ENCODE results near the gene STPG2. TPM values are rescaled to one million over a fixed set of nuclear protein-coding genes. Genes with fewer than 3 reads are reported as not detected.

STPG2 gene
- total RNA-seq, 1 experiment from 2014 or later, result not detected

GRCh38 chr4:98093662-98094061 is 49.6 kb downstream of the STPG2 start:
- DNase-seq (ENCODE audit: low spot score), result no peak

DNA sequence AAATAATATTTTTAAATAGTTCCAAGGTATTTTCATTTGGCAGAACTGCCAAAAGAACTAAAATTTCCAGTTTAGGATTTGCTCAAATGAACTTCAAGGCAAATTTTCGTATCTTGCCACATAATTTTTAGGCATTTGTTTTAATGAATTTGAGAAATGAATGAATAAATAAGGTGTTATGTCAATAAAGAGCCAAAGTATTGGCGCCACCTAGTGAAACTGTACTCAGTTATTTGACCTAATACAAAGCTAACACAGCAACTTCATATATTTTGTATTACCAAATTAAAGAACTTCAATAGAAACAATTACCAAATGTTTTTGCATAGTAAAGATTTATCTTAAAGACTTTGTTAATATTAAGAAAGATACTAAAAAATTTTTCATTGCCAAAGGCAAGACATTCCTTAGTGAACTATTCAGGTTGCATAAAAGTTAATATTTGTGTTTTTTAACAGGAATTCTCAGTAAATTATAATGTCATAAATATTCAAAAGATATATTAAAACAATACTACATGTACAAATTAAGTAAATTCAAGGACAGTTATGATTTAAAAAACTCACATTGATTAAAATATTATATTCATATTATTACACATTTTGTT is 50.3 kb downstream of the STPG2 start:
- peak; percentile 41 for DNase-seq (ENCODE audit: low spot score)

- DNase-seq (ENCODE audit: low spot score), result no peak
These were observed 61.3 kb downstream of the STPG2 start for GRCh38 chr4:98081936-98082335.

- no peak for DNase-seq (ENCODE audit: low spot score)
These were observed 74.8 kb downstream of the STPG2 start for GRCh38 chr4:98068495-98068894.

- DNase-seq (ENCODE audit: low spot score), result no peak
These were observed 87.3 kb downstream of the STPG2 start for GRCh38 chr4:98055800-98056501.

GRCh38 chr4:98046665-98047064 is 96.6 kb downstream of the STPG2 start:
- peak; percentile 8 for DNase-seq (ENCODE audit: low spot score)

DNA sequence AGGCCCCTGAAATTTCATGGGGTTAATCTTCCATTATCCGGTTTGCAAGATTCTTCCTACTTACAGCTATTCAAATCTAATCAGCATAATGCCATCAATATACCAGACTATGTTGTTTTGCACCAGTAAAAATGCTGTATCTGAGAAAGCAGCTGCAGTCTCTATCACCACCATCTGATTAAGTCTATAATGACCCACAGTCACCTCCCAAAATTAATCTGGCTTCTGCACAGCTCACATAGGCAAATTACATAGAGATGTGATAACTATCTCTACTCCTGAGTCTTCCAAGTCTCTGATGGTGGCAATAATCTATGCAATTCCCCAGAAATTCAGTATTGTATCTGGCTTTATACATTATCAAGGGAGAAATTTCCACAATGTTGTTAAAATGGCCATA is 113.2 kb downstream of the STPG2 start:
- no peak for DNase-seq (ENCODE audit: low spot score)

GRCh38 chr4:98027827-98028226 is 115.4 kb downstream of the STPG2 start:
- DNase-seq (ENCODE audit: low spot score), result peak; percentile 52

- DNase-seq (ENCODE audit: low spot score), result no peak
These were observed 116.9 kb downstream of the STPG2 start for GRCh38 chr4:98026362-98026761.

- DNase-seq (ENCODE audit: low spot score), result no peak
These were observed 136.4 kb downstream of the STPG2 start for GRCh38 chr4:98006814-98007412.

- no peak for DNase-seq (ENCODE audit: low spot score)
These were observed 137.2 kb downstream of the STPG2 start for GRCh38 chr4:98006060-98006459.

DNA sequence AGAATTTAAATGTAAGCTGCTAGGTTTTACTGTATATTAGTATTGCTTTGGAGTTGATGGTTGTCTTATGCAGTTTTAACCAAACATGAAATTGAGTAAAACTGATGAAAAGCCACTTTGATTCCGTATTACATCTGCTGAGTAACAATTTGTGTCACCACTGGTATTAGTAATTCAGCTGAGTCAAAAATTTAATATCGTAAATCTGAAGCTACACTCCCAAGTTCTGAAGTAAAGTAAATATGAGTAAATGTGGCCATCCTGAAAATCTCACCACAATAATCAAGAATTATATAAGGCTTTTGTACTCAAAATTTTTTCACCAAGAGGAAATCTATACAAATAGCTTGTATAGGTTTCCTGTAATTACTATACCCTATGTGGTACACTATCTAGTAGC is 142.3 kb downstream of the STPG2 start:
- DNase-seq (ENCODE audit: low spot score), result no peak

DNA sequence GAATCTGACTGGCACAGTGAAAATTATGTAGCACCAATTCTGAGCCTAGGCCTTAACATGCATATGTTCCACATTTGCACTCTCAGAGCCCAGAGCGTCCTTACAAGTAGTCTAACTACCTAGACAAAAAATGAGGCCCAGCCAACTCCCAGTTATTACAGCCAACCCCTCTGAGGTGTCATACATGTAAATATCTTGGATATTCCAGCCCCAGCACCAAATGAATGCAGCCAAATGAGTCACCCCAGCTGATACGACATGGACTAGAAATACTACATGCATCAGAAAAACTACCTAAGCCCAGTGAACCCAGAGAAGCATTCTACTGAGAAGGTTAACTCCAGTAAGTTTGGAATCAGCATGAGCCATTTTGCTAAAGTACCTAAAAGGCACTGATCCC is 145.1 kb downstream of the STPG2 start:
- DNase-seq (ENCODE audit: low spot score), result no peak

DNA sequence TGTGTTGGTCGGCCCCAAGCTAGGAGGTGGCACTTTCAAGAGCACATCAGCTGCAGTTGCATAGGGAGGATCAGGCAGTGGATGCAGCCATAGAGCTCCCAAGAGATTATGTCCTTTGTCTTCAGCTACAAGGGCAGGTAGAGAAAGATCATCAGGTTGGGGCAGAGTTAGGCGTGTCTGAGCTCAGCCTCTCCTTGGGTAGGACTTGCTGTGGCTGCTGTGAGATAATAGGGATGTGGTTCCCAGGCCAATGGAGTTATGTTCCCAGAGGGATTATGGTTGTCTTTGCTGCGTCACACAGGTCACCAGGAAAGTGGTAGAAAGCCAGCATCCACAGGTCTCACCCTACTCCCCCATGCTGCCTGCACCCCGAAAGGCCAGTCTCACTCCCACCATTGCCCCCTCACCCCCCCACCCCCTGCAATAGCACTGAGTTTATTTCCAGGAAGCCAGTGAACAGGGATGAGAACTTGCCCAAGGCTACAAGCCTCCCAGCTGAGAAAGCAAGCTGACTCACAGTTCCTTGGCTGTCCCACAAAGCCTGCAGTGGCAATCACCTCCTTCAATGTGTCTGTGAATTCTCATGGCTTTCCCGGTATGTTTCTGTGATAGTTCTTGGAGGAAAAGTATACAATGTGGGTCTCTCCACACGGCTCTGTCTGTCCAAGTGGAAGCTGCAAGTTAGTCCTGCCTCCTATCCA is 148.4 kb downstream of the STPG2 start:
- DNase-seq (ENCODE audit: low spot score), result no peak

GRCh38 chr4:97990409-97990808 is 152.9 kb downstream of the STPG2 start:
- no peak for DNase-seq (ENCODE audit: low spot score)

- peak; percentile 32 for DNase-seq (ENCODE audit: low spot score)
These were observed 156.1 kb downstream of the STPG2 start for GRCh38 chr4:97987019-97987648.

GRCh38 chr4:97984545-97985131 is 158.6 kb downstream of the STPG2 start:
- no peak for DNase-seq (ENCODE audit: low spot score)

GRCh38 chr4:97978791-97979488 is 164.3 kb downstream of the STPG2 start:
- DNase-seq (ENCODE audit: low spot score), result no peak

GRCh38 chr4:97953171-97953941 is 189.9 kb downstream of the STPG2 start:
- DNase-seq (ENCODE audit: low spot score), result no peak

DNA sequence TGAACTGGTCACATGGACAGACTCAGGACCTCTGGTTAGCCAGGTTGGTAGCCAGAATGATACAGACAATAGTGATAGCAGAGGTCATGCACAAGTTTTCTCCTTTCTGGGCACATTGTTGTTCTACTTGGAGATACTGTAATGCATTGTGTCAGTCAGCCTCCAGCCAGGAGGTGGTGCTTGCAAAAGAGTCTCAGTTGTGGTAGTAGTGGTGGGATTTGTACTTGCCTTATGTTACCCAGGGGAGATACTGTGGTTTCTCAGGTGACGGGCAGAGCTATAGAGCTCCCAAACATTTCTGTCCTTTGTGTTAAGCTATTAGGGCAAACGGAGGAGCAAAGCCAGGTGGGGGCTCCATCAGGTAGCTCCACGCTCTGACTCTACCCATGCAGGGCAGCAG is 190.5 kb downstream of the STPG2 start:
- no peak for DNase-seq (ENCODE audit: low spot score)

All from HT-29 (cell line).